ENCODE measurements around the gene ETS1.

The ETS1 gene

DNA sequence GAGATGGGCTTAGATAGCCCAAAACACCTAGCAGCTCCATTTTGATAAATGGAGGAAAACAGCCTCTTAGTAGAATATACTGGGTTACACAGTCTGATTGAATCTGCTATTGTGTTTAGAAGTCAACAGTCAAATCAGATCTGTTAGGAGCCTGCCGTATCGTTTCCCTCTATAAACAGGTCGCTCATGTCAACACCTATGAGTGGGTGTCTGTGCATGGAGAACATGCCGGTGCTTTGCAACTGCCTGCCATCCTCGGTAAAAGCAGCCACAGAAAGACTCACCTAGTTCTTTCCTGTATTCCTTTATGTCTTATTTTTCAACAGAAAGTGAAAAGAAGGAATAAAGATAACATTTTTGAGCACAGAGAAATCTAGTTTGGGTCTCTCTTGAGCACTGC lies 99.4 kb downstream of the ETS1 start:
- no peak for DNase-seq

GRCh38 chr11:128484172-128484571 lies 103.2 kb downstream of the ETS1 start:
- no peak for DNase-seq

GRCh38 chr11:128483211-128483788 lies 104.1 kb downstream of the ETS1 start:
- no peak for DNase-seq

DNA sequence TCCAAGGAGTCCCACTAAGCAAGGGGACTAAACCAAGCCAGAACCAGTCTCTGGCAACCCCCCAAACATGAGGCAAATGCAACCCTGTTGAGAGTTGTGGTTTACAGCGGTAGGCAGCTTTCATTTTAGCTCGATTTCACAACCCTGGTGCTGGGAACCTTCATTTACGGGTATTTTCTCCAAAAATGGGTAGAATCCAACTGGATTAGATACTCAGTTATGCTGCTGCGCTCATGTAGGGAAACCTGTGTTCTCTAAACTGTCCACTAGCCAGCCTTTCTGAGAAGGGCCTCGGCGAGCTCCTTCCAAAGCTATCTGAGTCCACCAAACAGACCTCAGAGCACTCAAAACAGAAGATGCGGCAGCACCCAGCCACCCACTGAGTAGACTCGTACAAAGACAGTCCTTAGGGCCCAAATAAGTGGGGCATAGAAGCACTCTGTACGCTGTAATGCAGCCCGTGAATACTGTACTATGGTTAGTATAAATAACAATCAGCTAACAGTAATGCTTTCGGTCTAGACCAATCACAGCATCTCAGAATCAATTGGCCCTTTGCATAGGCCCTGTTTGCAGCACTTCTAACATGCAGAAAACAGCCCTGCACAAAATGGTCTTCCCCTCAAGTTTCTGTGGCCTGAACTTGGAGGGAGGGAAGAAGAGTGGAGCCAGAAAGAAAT lies 104.7 kb downstream of the ETS1 start:
- DNase-seq: no peak

DNA sequence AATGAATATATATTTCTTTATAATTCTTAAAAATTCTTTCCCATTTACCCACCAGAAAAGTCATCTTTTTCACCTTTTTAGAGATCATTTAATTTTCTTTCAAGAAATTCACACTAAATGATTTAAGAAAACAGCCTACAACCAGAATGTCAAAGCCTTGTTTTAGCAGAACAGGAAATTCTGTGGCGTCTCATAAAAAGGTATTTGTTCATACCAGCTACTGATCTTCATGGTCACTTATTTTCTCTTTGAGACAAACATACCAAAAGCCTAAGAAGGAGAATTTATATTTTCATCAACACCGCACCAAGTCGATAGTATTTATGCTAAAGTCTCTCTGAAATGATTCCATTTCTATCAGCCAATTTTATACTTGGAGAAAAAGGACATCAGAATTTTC lies 105.3 kb downstream of the ETS1 start:
- no peak for DNase-seq

GRCh38 chr11:128481135-128481534 lies 106.2 kb downstream of the ETS1 start:
- no peak for DNase-seq

GRCh38 chr11:128480665-128481064 lies 106.7 kb downstream of the ETS1 start:
- DNase-seq: no peak

DNA sequence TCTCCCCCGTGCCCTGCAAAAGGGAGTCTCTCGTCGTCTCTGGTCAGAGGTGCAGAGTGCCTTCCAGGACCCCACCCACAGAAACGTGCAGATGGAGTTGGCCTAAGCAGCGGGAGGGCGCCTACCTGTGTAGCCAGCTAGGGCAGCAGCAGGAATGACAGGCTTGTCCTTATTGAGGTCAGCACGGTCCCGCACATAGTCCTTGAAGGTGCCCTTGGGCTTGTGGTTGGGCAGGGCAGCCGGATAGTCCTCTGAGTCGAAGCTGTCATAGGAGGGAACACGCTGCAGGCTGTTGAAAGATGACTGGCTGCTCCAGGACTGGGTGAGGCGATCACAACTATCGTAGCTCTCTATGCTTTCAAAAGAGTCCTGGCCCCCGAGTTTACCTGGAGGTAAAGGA lies 107.3 kb downstream of the ETS1 start:
- no peak for DNase-seq

- no peak for DNase-seq
These were observed 108.2 kb downstream of the ETS1 start for GRCh38 chr11:128479144-128479543.

DNA sequence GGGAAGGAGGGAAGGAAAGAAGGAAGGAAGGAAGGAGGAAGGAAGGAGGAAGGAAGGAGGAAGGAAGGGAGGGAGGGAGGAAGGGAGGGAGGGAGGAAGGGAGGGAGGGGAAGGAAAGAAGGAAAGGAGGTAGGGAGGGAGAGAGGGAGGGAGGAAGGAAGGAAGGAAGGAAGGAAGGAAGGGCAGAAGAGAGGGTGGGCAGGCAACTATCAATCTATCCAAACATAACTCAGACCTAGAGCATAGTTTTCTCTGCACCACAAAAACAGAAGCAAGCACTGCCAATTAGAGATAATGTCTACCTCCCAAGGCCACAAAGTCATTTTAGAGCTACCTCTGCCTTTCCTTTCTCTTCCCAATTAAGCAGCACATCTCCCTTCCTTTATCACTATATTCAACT lies 109.1 kb downstream of the ETS1 start:
- DNase-seq: no peak

DNA sequence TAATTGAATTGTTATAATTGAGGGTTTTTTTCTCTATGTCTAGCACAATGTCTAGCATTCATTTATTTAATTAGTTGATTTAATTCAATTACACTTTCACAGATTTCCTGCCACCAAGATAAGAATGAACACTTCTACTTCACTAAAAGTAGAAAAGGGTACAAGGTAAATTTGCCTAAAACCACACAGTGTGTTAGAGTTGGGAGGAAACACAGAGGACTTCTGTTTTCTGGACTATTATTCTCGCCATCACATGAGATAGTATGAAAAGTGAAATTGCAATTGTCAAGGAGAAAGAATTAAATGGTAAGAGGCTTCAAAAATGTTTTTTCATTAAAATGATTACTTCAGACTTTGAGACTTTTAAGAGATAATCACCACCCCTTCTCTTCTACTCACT lies 109.5 kb downstream of the ETS1 start:
- DNase-seq: no peak

DNA sequence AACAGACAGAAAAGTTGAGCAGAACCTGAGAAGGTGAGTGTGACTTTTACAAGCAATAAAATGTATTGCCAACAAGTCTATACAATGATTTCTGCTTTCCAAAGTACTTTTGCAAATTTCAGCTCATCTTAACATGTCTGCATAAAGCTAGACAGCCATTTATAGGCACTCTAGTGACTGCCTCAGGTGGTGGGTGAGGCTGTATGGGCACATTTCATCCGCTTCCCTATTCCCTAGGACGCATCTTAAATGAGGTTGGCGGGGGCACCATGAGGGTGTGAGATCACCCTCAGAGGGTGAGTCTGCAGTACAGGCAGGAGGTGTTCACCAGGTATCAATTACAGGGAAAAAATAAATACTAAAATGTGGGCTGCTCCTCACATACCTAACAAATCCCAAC lies 110.1 kb downstream of the ETS1 start:
- DNase-seq: no peak

DNA sequence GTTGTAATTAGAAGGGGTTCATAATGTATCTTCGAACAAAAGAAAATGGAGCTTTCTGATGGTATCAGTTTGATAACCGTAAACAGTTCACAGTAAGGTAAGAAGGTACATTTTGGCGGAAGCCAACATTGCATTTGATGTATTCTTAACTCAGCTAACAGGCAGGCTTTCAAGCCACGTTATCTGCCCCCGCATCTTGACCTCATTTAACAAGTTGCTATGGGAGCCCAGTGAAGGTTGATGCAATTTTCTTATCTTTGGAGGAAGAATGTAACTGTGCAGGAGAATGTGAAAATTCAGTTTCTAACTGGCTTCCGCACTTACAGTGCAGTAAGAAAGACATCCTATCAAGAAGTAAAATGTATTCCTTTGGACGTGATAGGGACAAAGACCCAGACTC lies 110.6 kb downstream of the ETS1 start:
- no peak for DNase-seq

DNA sequence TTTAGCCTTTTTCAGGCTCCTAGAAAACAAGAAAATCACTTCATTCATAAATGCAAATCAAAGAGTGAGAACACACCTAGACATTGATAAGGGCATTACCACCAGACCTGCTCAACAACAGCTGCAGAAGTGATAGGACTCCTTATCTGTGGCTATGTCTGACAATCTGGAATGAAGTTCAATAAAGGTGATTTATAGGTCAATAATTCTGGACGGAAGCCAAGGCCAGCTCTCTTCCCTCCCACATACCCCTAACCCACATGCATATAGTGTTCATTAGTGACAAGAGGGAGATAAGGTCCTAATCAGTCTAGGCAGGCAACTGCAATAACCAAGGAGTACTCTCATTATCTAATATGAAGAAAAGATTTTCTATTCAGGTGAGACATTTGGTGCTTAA lies 111.3 kb downstream of the ETS1 start:
- no peak for DNase-seq

GRCh38 chr11:128474036-128474874 lies 113.1 kb downstream of the ETS1 start:
- no peak for DNase-seq

DNA sequence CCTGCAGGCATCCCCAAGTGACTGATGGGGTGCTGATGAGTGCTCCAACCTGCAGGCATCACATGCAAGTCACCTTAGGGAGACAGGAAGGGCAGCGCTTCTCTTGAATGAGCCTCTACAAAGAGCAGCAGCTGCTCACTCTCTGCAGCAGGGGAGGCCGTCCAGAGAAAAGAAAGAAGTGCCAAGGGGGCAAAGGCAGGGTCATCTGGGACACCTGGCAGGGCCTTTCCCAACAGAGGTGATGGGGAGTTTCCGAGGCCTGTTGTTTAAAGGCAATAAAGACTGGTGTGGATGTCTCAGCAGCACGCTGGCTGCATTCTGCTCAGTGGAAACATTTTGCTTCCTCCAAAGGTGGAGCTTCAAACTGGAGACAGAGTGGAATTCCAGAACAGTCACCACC lies 113.7 kb downstream of the ETS1 start:
- DNase-seq: no peak

- no peak for DNase-seq
These were observed 114.9 kb downstream of the ETS1 start for GRCh38 chr11:128472128-128473089.

GRCh38 chr11:128471138-128471661 lies 116.2 kb downstream of the ETS1 start:
- DNase-seq: no peak

DNA sequence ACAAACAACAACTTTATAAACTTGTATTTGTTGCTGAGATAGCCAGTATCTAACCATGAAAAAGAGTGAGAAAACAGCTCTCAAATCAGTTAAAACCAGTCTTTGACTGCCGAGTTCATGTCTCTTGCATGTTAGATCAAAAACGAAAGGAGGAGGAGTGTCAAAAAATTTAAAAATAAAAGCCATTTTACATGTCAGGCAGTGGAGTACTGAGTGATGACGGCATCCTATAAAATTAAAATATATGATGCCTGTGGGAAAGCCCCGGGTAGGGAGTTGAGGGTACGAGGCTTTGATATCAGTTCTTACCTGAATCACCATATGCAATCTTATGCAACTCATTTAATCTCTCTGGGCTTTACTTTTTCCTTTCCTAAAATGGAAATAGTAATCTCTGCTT lies 117.3 kb downstream of the ETS1 start:
- DNase-seq: no peak

DNA sequence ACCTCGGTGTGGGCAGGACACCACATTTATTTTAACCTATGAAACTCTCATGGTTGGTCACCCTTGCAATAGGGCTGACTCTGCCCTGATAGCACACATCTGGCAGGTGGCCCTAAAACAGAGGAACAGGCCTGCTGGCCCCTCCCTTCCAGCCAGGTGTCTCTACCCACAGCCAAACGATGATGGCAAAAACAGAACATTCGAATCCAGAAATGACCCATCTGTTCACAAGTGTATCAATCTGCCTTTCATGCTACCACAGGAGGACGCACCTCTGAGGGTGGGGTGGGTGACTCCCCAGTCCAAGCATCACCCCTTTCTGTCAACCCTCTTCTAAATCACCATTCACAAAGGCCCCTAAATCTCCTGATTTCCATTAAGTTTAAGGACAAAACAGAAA lies 118.1 kb downstream of the ETS1 start:
- no peak for DNase-seq

- DNase-seq: no peak
These were observed 119.2 kb downstream of the ETS1 start for GRCh38 chr11:128468111-128468510.
